ENCODE results near the gene CHST11.

Gene CHST11

DNA sequence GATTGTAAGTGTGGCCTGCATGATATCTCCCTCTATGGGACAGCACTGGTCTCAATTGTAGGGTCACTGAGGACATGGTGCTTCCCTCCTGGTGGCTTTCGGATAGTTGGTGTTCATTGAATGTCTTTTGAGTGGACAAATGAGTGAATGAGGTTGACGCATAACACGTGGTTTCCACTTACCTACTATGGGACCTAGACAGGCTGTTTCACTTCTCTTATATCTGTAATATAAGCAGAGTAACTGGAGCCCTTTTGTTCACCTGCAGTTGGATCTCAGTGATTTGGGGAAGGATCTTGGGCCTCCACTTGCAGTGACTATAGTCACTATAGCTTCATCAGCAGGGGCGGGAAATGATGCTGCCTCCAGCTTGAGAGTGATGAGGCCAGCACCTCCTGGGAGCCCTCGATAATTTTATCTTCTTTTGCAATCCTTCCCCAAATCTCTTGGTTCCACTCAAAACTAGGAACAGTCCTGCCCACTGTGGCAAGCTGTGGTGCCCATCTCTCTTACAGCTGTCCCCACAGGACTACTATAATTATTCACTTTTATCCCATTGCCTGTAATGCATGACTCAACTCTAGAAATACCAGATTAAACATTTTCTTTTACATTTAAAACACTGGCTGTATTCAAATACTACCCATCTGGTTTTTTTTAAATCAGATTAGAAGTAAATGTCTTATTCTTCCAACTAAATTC lies 242.9 kb downstream of the CHST11 start:
- ChIA-PET POLR2A (no interaction called here), CTCF (interaction anchor here (0.5 kb wide), 1 partner anchor 450 kb away, joined by 3 read pairs; no protein-coding TSS in a partner anchor)
- Histone ChIP-seq H3K27ac (ENCODE audit: extremely low read depth, low read depth, low read length) (no peak overlapping the region), H3K4me1 (ENCODE audit: control insufficient read depth, insufficient read depth, low read length) (peaks cover 5% of the 10 kb centered on the region; the same call in 1 of the 2 replicates), H3K36me3 (ENCODE audit: control insufficient read depth in 2 of 2, insufficient read depth in 1 of 2, low read length in 2 of 2) (no peaks in the 10 kb centered on the region), H3K4me3 (ENCODE audit: low read depth, low read length) (no peak overlapping the region), H3K9me3 (ENCODE audit: control insufficient read depth, insufficient read depth, low read depth, low read length) (no peaks in the 10 kb centered on the region)
- TF ChIP-seq ZNF843 (tag by site-specific recombination; IDR thresholded peaks at IDR 0.05) (no peak), GLIS1 (tag by site-specific recombination; IDR thresholded peaks at IDR 0.05) (no peak), ZNF174 (tag by site-specific recombination; IDR thresholded peaks at IDR 0.05) (no peak), ZNF239 (tag by site-specific recombination; IDR thresholded peaks at IDR 0.05) (no peak), ZBTB1 (tag by site-specific recombination; IDR thresholded peaks at IDR 0.05) (no peak), ZNF221 (tag by site-specific recombination; IDR thresholded peaks at IDR 0.05; ENCODE audit: borderline replicate concordance) (no peak), ZNF214 (tag by site-specific recombination; IDR thresholded peaks at IDR 0.05; ENCODE audit: borderline replicate concordance) (no peak), ZNF768 (tag by site-specific recombination; IDR thresholded peaks at IDR 0.05) (no peak), ZFHX2 (tag by site-specific recombination; conservative IDR thresholded peaks at IDR 0.05) (no peak), ZNF426 (tag by site-specific recombination; IDR thresholded peaks at IDR 0.05) (no peak), KLF10 (tag by site-specific recombination; IDR thresholded peaks at IDR 0.05) (no peak), ZNF2 (tag by site-specific recombination; IDR thresholded peaks at IDR 0.05) (no peak), ZNF248 (tag by site-specific recombination; IDR thresholded peaks at IDR 0.05) (no peak), ZNF19 (tag by site-specific recombination; IDR thresholded peaks at IDR 0.05; ENCODE audit: low read depth) (no peak), ZNF658 (tag by site-specific recombination; IDR thresholded peaks at IDR 0.05) (no peak), ZNF184 (tag by site-specific recombination; IDR thresholded peaks at IDR 0.05) (no peak), HOXC10 (CRISPR knock-in tag; IDR thresholded peaks at IDR 0.05) (no peak), ZNF48 (tag by site-specific recombination; IDR thresholded peaks at IDR 0.05) (no peak), BCL11B (tag by site-specific recombination; IDR thresholded peaks at IDR 0.05; ENCODE audit: low read depth) (no peak)
- TF ChIP-seq, protein P1, sequence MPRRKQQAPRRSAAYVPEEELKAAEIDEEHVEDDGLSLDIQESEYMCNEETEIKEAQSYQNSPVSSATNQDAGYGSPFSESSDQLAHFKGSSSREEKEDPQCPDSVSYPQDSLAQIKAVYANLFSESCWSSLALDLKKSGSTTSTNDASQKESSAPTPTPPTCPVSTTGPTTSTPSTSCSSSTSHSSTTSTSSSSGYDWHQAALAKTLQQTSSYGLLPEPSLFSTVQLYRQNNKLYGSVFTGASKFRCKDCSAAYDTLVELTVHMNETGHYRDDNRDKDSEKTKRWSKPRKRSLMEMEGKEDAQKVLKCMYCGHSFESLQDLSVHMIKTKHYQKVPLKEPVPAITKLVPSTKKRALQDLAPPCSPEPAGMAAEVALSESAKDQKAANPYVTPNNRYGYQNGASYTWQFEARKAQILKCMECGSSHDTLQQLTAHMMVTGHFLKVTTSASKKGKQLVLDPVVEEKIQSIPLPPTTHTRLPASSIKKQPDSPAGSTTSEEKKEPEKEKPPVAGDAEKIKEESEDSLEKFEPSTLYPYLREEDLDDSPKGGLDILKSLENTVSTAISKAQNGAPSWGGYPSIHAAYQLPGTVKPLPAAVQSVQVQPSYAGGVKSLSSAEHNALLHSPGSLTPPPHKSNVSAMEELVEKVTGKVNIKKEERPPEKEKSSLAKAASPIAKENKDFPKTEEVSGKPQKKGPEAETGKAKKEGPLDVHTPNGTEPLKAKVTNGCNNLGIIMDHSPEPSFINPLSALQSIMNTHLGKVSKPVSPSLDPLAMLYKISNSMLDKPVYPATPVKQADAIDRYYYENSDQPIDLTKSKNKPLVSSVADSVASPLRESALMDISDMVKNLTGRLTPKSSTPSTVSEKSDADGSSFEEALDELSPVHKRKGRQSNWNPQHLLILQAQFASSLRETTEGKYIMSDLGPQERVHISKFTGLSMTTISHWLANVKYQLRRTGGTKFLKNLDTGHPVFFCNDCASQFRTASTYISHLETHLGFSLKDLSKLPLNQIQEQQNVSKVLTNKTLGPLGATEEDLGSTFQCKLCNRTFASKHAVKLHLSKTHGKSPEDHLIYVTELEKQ (tag by site-specific recombination; IDR thresholded peaks at IDR 0.05; ENCODE audit: borderline replicate concordance), result no peak

- Histone ChIP-seq H3K9me3 (ENCODE audit: control insufficient read depth, insufficient read depth, low read depth, low read length) (no peaks in the 10 kb centered on the region), H3K4me1 (ENCODE audit: control insufficient read depth, insufficient read depth, low read length) (peaks cover 5% of the 10 kb centered on the region; the same call in 1 of the 2 replicates), H3K27ac (ENCODE audit: extremely low read depth, low read depth, low read length) (no peak overlapping the region), H3K4me3 (ENCODE audit: low read depth, low read length) (no peak overlapping the region), H3K36me3 (ENCODE audit: control insufficient read depth in 2 of 2, insufficient read depth in 1 of 2, low read length in 2 of 2) (no peaks in the 10 kb centered on the region)
- ChIA-PET POLR2A (no interaction called here), CTCF (no interaction called here)
- TF ChIP-seq ZNF341 (tag by site-specific recombination; IDR thresholded peaks at IDR 0.05; ENCODE audit: low read depth), result no peak
- no peak for TF ChIP-seq SP3 (tag by site-specific recombination; IDR thresholded peaks at IDR 0.05)
- no peak for TF ChIP-seq ZFP41 (tag by site-specific recombination; IDR thresholded peaks at IDR 0.05; ENCODE audit: borderline replicate concordance)
- TF ChIP-seq ZNF776 (tag by site-specific recombination; IDR thresholded peaks at IDR 0.05; ENCODE audit: borderline replicate concordance), result no peak
- TF ChIP-seq ZNF175 (tag by site-specific recombination; IDR thresholded peaks at IDR 0.05), result no peak
- TF ChIP-seq ZNF121 (tag by site-specific recombination; IDR thresholded peaks at IDR 0.05), result no peak
- TF ChIP-seq, protein P2, sequence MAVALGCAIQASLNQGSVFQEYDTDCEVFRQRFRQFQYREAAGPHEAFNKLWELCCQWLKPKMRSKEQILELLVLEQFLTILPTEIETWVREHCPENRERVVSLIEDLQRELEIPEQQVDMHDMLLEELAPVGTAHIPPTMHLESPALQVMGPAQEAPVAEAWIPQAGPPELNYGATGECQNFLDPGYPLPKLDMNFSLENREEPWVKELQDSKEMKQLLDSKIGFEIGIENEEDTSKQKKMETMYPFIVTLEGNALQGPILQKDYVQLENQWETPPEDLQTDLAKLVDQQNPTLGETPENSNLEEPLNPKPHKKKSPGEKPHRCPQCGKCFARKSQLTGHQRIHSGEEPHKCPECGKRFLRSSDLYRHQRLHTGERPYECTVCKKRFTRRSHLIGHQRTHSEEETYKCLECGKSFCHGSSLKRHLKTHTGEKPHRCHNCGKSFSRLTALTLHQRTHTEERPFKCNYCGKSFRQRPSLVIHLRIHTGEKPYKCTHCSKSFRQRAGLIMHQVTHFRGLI (tag by site-specific recombination; IDR thresholded peaks at IDR 0.05), result no peak
- no peak for TF ChIP-seq ZNF433 (tag by site-specific recombination; IDR thresholded peaks at IDR 0.05; ENCODE audit: low read depth)
- no peak for TF ChIP-seq ZNF510 (tag by site-specific recombination; IDR thresholded peaks at IDR 0.05; ENCODE audit: insufficient replicate concordance)
- no peak for TF ChIP-seq GLIS2 (tag by site-specific recombination; IDR thresholded peaks at IDR 0.05)
- TF ChIP-seq ZNF529 (tag by site-specific recombination; IDR thresholded peaks at IDR 0.05; ENCODE audit: insufficient replicate concordance), result no peak
- TF ChIP-seq YY2 (tag by site-specific recombination; IDR thresholded peaks at IDR 0.05), result no peak
- TF ChIP-seq ZNF391 (tag by site-specific recombination; IDR thresholded peaks at IDR 0.05; ENCODE audit: borderline replicate concordance, low read depth), result no peak
Measured at GRCh38 chr12:104700324-104700723, 243.6 kb downstream of the CHST11 start.

All from HEK293 (cell line).